HepG2 (cell line): ENCODE results near the gene REP15. TPM values are rescaled to one million over a fixed set of nuclear protein-coding genes. Genes with fewer than 3 reads are reported as not detected.

Experiments used
- ATAC-seq: fragments of 200-7000 bp; cut with Tn5 transposase; 3 replicates; pipeline ENCODE4 v1.9.1; 2020; ENCODE audit warnings: mild to moderate bottlenecking, moderate library complexity
- BruUV-seq: library from RNA; stranded (reverse); fragments of 400-500 nt; replicated peaks from 2 replicates; lab custom pipeline; 2021; lab: Mats Ljungman, UMichigan
- CTCF ChIA-PET: fragments of 300-600 bp; formaldehyde crosslinking; extraction: SDS; loops from one replicate; lab custom pipeline; 2021; ENCODE audit warnings: low total read pairs, inconsistent platforms, low intra/inter-chr PET ratio; lab: Yijun Ruan, JAX
- POLR2A ChIA-PET: fragments of 350-600 bp; sonication (Branson Sonifier 250); formaldehyde crosslinking; loops from one replicate; lab custom pipeline; 2020; ENCODE audit warnings: antibody characterized with exemption, inconsistent platforms; lab: Yijun Ruan, JAX
- DNase-seq: peaks from one replicate; pipeline ENCODE4 v3.0.0-alpha.2; 2015; ENCODE audit warnings: low spot score
- FAIRE-seq: peaks from 3 replicates; lab custom pipeline; 2011; peaks lifted over from hg19 to GRCh38; lab: Jason Lieb, UNC
- H2AFZ ChIP-seq: one replicate; pipeline ENCODE4 v1.6.1; 2011; ENCODE audit warnings: low read length, inconsistent platforms
- H3K27ac ChIP-seq: fragments of 300-600 bp; 3 replicates; pipeline ENCODE4 v1.8.0; 2011; ENCODE audit warnings: mixed run types, mild to moderate bottlenecking, mixed read lengths, low read length, inconsistent platforms; ENCODE audit not compliant: insufficient read depth; ENCODE audit errors: extremely low read length
- H3K27me3 ChIP-seq, 2 experiments: fragments of 200-600 bp in 1 of 2; 2 replicates in 1 of 2; 3 replicates in 1 of 2; pipeline versions ENCODE4 v1.6.0 to v1.8.0; 2011; ENCODE audit warnings: low read length in 2 of 2, mild to moderate bottlenecking in 2 of 2, moderate library complexity in 2 of 2, inconsistent platforms in 1 of 2; ENCODE audit not compliant: insufficient read depth in 2 of 2, control insufficient read depth in 1 of 2
- H3K36me3 ChIP-seq, 2 experiments: fragments of 200-600 bp in 1 of 2; replicated peaks in 1 of 2; 2 replicates in 1 of 2; 3 replicates in 1 of 2; pipeline versions ENCODE4 v1.5.1 to v1.8.0; 2011; ENCODE audit warnings: low read length in 2 of 2, inconsistent platforms in 1 of 2; ENCODE audit not compliant: insufficient read depth in 2 of 2, control insufficient read depth in 1 of 2
- H3K4me1 ChIP-seq: 2 replicates; pipeline ENCODE4 v1.5.1; 2012; ENCODE audit warnings: low read length, inconsistent platforms; ENCODE audit not compliant: insufficient read depth
- H3K4me2 ChIP-seq: 2 replicates; pipeline ENCODE4 v1.6.0; 2011; ENCODE audit warnings: low read depth, low read length, inconsistent platforms
- H3K4me3 ChIP-seq, 3 experiments: fragments of 200-600 bp in 1 of 3; sonication (generic), shearing (Covaris generic) in 1 of 3; replicated peaks in 1 of 3; 2 replicates each; pipeline ENCODE4 v1.5.1; 2011 to 2016; ENCODE audit warnings: low read length in 3 of 3, inconsistent platforms in 2 of 3, low read depth in 2 of 3, mild to moderate bottlenecking in 2 of 3, control low read depth in 1 of 3, mixed read lengths in 1 of 3; ENCODE audit not compliant: insufficient read depth in 1 of 3
- H3K79me2 ChIP-seq: one replicate; pipeline ENCODE4 v1.6.1; 2011; ENCODE audit warnings: low read length, inconsistent platforms; ENCODE audit not compliant: insufficient read depth
- H3K9ac ChIP-seq: 2 replicates; pipeline ENCODE4 v1.6.0; 2011; ENCODE audit warnings: mild to moderate bottlenecking, low read depth, low read length, inconsistent platforms; ENCODE audit not compliant: insufficient read depth
- H3K9me3 ChIP-seq: 2 replicates; pipeline ENCODE4 v1.5.1; 2012; ENCODE audit warnings: mild to moderate bottlenecking, low read length
- H4K20me1 ChIP-seq: 2 replicates; pipeline ENCODE4 v1.6.0; 2011; ENCODE audit warnings: inconsistent platforms, mild to moderate bottlenecking, low read length, moderate library complexity; ENCODE audit not compliant: insufficient read depth
- ETV5 ChIP-seq: IDR thresholded peaks from 2 replicates; pipeline ENCODE4 v1.6.1; 2018; ENCODE audit warnings: missing biosample characterization, missing genetic modification reagents, inconsistent platforms, borderline replicate concordance
- FOXC1 ChIP-seq: sonication (generic); formaldehyde crosslinking; IDR thresholded peaks from 2 replicates; pipeline ENCODE4 v1.8.0; 2022; ENCODE audit warnings: mild to moderate bottlenecking, missing genetic modification reagents, borderline replicate concordance
- MAFF ChIP-seq: IDR thresholded peaks from 2 replicates; pipeline ENCODE4 v1.6.1; 2011; ENCODE audit warnings: low read depth, low read length, improper control_type of control experiment
- MAFK ChIP-seq, 2 experiments: IDR thresholded peaks in 1 of 2; conservative IDR thresholded peaks in 1 of 2; 2 replicates each; pipeline ENCODE4 v1.6.1; 2011; ENCODE audit warnings: improper control_type of control experiment in 2 of 2, low read length in 2 of 2
- MTA3 ChIP-seq: sonication (generic); formaldehyde crosslinking; IDR thresholded peaks from 2 replicates; pipeline ENCODE4 v1.4.0; 2020; ENCODE audit warnings: missing genetic modification reagents
- ZBTB25 ChIP-seq: IDR thresholded peaks from 2 replicates; pipeline ENCODE4 v1.6.1; 2018; ENCODE audit warnings: missing genetic modification reagents
- ZNF235 ChIP-seq: sonication (generic); formaldehyde crosslinking; IDR thresholded peaks from 2 replicates; pipeline ENCODE4 v1.8.1; 2023; ENCODE audit warnings: mild to moderate bottlenecking, missing genetic modification reagents, borderline replicate concordance
- ZNF674 ChIP-seq: sonication (generic); formaldehyde crosslinking; IDR thresholded peaks from 2 replicates; pipeline ENCODE4 v1.5.0; 2020; ENCODE audit warnings: low read depth, mild to moderate bottlenecking, missing genetic modification reagents
- WGBS: methylation state at CpG from one replicate; pipeline ENCODE4 v1.1.6; 2017; ENCODE audit warnings: low lambda C conversion rate; 5-methylcytosine and 5-hydroxymethylcytosine counted together
- in situ Hi-C: cut with HindIII; loops from 2 replicates; pipeline ENCODE4 v1.10.0; 2017; ENCODE audit warnings: low pct_unique_long_range_greater_than_20kb; ENCODE audit not compliant: extremely low pct_ligation_motif_present
- intact Hi-C: fragments of 100-400 bp; cut with micrococcal nuclease; formaldehyde crosslinking; loops from one replicate; pipeline ENCODE4 v1.10.0; 2022; ENCODE audit not compliant: unreplicated experiment
- polyA plus RNA-seq, 8 experiments: library from polyadenylated mRNA; depleted of rRNA in 3 of 8; stranded (reverse) in 7 of 8; unstranded in 1 of 8; fragments of >200 nt; fragmentation: Illumina TruSeq in 4 of 8; extraction: Trizol in 4 of 8; gene quantifications; 2 replicates each; pipeline versions ENCODE4 v1.2.1 to v1.2.3, GENCODE V29; 2011 to 2016; ENCODE audit warnings: low read depth in 4 of 8, missing spikeins in 1 of 8, mixed read lengths in 1 of 8; ENCODE audit not compliant: insufficient read depth in 1 of 8
- total RNA-seq, 5 experiments: library from RNA; depleted of rRNA; stranded (reverse); fragments of >200 nt; fragmentation: Illumina TruSeq; extraction: Trizol; gene quantifications; 2 replicates each; pipeline ENCODE4 v1.2.3, GENCODE V29; 2016; ENCODE audit warnings: low read depth in 1 of 5
- TF ChIP-seq, protein P1 (sequence below): sonication (generic); formaldehyde crosslinking; conservative IDR thresholded peaks from 2 replicates; pipeline ENCODE4 v1.8.0; 2022; ENCODE audit warnings: missing genetic modification reagents

REP15 gene
- total and polyA plus RNA-seq, 2 of the 13 experiments (the other 11 are each of a cell fraction or from before 2014, with no cell fraction given), result 0.12 to 0.64 TPM

DNA sequence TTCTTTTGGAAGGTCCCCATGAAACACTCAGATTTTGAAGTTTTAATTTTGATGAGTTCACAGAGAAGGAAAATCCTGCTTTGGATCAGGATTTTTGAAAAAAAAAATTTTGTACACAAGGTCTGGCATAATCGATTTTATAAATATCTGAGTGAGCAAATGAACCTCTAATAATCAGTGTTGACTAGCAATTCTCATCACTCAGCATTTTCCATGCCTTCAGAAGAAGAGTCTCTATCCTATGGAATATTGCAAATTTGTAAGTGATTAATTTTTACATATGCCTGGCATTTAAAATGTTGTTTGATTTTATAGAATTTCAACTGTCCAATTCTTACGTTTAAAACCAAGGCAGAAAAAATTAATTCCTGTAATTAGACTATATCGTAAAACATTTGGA, 30.5 kb upstream of the REP15 start:
- no peak overlapping the region for H3K9ac ChIP-seq
- WGBS, result 77% methylated on average over 3 of the region's 3 CpGs

More for the DNA sequence above, 30.5 kb upstream of the REP15 start:
- Histone ChIP-seq H3K79me2 (no peaks in the 10 kb centered on the region), H3K36me3 (peaks cover 5 to 14% of the 10 kb centered on the region in 2 experiments; a peak in 4 of 5 replicates), H4K20me1 (no peaks in the 10 kb centered on the region), H3K9me3 (no peaks in the 10 kb centered on the region), H3K27ac (no peak overlapping the region)
- DNase-seq (no peak), FAIRE-seq (no peak), ATAC-seq (no peak)
- in situ Hi-C loops, result no loop called here
- no peak for TF ChIP-seq ZBTB25 (CRISPR knock-in tag)
- peak; percentile 52; the same call in 1 of the 2 replicates for TF ChIP-seq MAFF
- TF ChIP-seq FOXC1, result no peak
- no peak for TF ChIP-seq ETV5
- no peak for TF ChIP-seq ZNF674 (CRISPR knock-in tag)
- no peak for TF ChIP-seq MTA3 (CRISPR knock-in tag)
- TF ChIP-seq ZNF235, result no peak
- TF ChIP-seq, protein P1, sequence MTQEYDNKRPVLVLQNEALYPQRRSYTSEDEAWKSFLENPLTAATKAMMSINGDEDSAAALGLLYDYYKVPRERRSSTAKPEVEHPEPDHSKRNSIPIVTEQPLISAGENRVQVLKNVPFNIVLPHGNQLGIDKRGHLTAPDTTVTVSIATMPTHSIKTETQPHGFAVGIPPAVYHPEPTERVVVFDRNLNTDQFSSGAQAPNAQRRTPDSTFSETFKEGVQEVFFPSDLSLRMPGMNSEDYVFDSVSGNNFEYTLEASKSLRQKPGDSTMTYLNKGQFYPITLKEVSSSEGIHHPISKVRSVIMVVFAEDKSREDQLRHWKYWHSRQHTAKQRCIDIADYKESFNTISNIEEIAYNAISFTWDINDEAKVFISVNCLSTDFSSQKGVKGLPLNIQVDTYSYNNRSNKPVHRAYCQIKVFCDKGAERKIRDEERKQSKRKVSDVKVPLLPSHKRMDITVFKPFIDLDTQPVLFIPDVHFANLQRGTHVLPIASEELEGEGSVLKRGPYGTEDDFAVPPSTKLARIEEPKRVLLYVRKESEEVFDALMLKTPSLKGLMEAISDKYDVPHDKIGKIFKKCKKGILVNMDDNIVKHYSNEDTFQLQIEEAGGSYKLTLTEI, result no peak
- peak; percentile 73 to 75 for TF ChIP-seq MAFK (conservative IDR thresholded peaks at IDR 0.05 in 1 of 2, IDR thresholded peaks at IDR 0.05 in 1 of 2; ENCODE audit: low read length in 2 of 2)
- TF ChIP-seq, all 625 proteins: peak for 2
- peaks cover 18% of the 10 kb centered on the region for H3K4me1 ChIP-seq
- intact Hi-C loops, result no loop called here
- H3K27me3 ChIP-seq, result no peaks in the 10 kb centered on the region
- no peak overlapping the region for H2AFZ ChIP-seq
- CTCF ChIA-PET, result no interaction called here
- no TSS peak for BruUV-seq
- H3K4me2 ChIP-seq, result no peak overlapping the region
- H3K4me3 ChIP-seq, result no peak overlapping the region
- POLR2A ChIA-PET, result no interaction called here
